Purkinje cell (primary cell): Measurements from ENCODE around the gene HRC. TPM values are rescaled to one million over a fixed set of nuclear protein-coding genes. Genes with fewer than 3 reads are reported as not detected.

Experiments used
- polyA plus RNA-seq: library from polyadenylated mRNA; unstranded; fragments of >200 nt; fragmentation: Nextera tagmentation; gene quantifications from 2 replicates; pipeline ENCODE4 v1.2.1, GENCODE V29; 2014

The HRC gene
- polyA plus RNA-seq, result not detected in 2 replicates

GRCh38 chr19:49155005-49155819 is at the start of gene HRC:
Gene HRC, minus strand, starts transcription at chr19:49155396. Its CDS starts 159 bp downstream, at chr19:49155237.

GRCh38 chr19:49157445-49158224 is 2.4 kb upstream of the HRC start, which contains the start of gene TRPM4:
Gene TRPM4, plus strand, starts transcription at chr19:49157792. Its CDS starts 75 bp downstream, at chr19:49157867.

GRCh38 chr19:49119411-49120324 is 35.5 kb downstream of the HRC start, which contains the start of gene PPFIA3:
Gene PPFIA3, plus strand, starts transcription at chr19:49119544. Its CDS starts 8,330 bp downstream, at chr19:49127874.

GRCh38 chr19:49118565-49119410 is 36.4 kb downstream of the HRC start, which contains the start of gene C19orf73:
Gene C19orf73, minus strand, starts transcription at chr19:49119143. Its CDS starts 121 bp downstream, at chr19:49119022.

GRCh38 chr19:49113762-49114629 is 41.2 kb downstream of the HRC start, which contains the start of gene LIN7B:
Gene LIN7B, plus strand, starts transcription at chr19:49114370. Its CDS starts 35 bp downstream, at chr19:49114405.

Other genes starting within 250 kb of the HRC start
- not detected in 2 replicates for gene DHDH, start 221.7 kb downstream of the HRC start, polyA plus RNA-seq
- 1.0 TPM in 1 of 2 replicates, not detected in the other for gene BAX, start 200.5 kb downstream of the HRC start, polyA plus RNA-seq
- gene FTL, start 190.1 kb downstream of the HRC start, polyA plus RNA-seq, result 471 and 609 TPM in 2 replicates
- gene GYS1, start 162.1 kb downstream of the HRC start, polyA plus RNA-seq, result 1.3 and 1.4 TPM in 2 replicates
- gene RUVBL2, start 161.5 kb downstream of the HRC start, polyA plus RNA-seq, result 40.7 and 53.3 TPM in 2 replicates
- gene LHB, start 138.3 kb downstream of the HRC start, polyA plus RNA-seq, result not detected in 2 replicates
- gene CGB3, start 131.1 kb downstream of the HRC start, polyA plus RNA-seq, result not detected in 2 replicates
- gene CGB2, start 123.5 kb downstream of the HRC start, polyA plus RNA-seq, result not detected in 2 replicates
- gene CGB1, start 118.5 kb downstream of the HRC start, polyA plus RNA-seq, result not detected in 2 replicates
- not detected in 2 replicates for gene CGB5, start 111.5 kb downstream of the HRC start, polyA plus RNA-seq
- not detected in 2 replicates for gene CGB8, start 106.3 kb downstream of the HRC start, polyA plus RNA-seq
- not detected in 2 replicates for gene CGB7, start 97.6 kb downstream of the HRC start, polyA plus RNA-seq
- gene NTF4, start 90.6 kb downstream of the HRC start, polyA plus RNA-seq, result not detected in 2 replicates
- gene KCNA7, start 82.7 kb downstream of the HRC start, polyA plus RNA-seq, result not detected in 2 replicates
- gene SNRNP70, start 69.9 kb downstream of the HRC start, polyA plus RNA-seq, result 6.3 and 7.5 TPM in 2 replicates
- 34.2 and 35.7 TPM in 2 replicates for gene LIN7B, start 41.0 kb downstream of the HRC start, polyA plus RNA-seq
- gene C19orf73, start 36.3 kb downstream of the HRC start, polyA plus RNA-seq, result 4.2 TPM in 1 of 2 replicates, not detected in the other
- gene PPFIA3, start 35.9 kb downstream of the HRC start, polyA plus RNA-seq, result 1.2 and 9.4 TPM in 2 replicates
- gene TRPM4, start 2.4 kb upstream of the HRC start, polyA plus RNA-seq, result 0.55 and 2.0 TPM in 2 replicates
- gene SLC6A16, start 169.8 kb upstream of the HRC start, polyA plus RNA-seq, result 0.69 TPM in 1 of 2 replicates, not detected in the other
- gene CD37, start 180.0 kb upstream of the HRC start, polyA plus RNA-seq, result 0.86 and 9.6 TPM in 2 replicates
- 2.0 TPM in 1 of 2 replicates, not detected in the other for gene TEAD2, start 207.0 kb upstream of the HRC start, polyA plus RNA-seq
- not detected in 2 replicates for gene DKKL1, start 208.5 kb upstream of the HRC start, polyA plus RNA-seq
- gene KASH5, start 232.9 kb upstream of the HRC start, polyA plus RNA-seq, result not detected in 2 replicates